ENCODE data around the gene DCAF8.

DCAF8 gene

DNA sequence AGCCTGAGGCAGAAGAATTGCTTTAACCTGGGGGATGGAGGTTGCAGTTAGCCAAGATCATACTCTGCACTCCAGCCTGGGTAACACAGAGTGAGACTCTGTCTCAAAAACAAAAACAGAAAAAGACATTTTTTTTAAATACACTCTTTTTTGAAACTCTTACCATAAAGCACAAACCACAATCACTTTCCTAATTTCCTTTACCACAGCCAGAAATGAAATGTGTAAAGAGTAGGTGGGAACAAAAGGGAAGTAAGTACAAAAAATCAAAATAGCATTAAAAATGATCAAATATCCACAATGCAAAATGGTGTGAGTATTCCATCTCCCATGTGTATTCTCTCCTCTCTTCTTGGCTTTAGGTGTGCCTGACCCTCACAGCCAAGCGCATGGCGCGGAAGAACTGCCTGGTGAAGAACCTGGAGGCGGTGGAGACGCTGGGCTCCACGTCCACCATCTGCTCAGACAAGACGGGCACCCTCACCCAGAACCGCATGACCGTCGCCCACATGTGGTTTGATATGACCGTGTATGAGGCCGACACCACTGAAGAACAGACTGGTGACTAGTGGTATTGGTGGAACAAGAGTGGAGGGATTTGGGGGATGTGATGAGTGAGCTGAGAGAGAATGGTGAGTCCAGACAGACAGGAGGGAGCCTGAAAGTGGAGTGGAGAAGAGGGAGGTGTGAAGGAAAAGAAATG, 96.0 kb downstream of the DCAF8 start:
- TF ChIP-seq, protein P1, sequence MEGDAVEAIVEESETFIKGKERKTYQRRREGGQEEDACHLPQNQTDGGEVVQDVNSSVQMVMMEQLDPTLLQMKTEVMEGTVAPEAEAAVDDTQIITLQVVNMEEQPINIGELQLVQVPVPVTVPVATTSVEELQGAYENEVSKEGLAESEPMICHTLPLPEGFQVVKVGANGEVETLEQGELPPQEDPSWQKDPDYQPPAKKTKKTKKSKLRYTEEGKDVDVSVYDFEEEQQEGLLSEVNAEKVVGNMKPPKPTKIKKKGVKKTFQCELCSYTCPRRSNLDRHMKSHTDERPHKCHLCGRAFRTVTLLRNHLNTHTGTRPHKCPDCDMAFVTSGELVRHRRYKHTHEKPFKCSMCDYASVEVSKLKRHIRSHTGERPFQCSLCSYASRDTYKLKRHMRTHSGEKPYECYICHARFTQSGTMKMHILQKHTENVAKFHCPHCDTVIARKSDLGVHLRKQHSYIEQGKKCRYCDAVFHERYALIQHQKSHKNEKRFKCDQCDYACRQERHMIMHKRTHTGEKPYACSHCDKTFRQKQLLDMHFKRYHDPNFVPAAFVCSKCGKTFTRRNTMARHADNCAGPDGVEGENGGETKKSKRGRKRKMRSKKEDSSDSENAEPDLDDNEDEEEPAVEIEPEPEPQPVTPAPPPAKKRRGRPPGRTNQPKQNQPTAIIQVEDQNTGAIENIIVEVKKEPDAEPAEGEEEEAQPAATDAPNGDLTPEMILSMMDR (IDR thresholded peaks at IDR 0.05; ENCODE audit: low read depth, low read length), result no peak
- no peak for TF ChIP-seq MYC (IDR thresholded peaks at IDR 0.05; ENCODE audit: low read depth, low read length)
- TF ChIP-seq, protein P2, sequence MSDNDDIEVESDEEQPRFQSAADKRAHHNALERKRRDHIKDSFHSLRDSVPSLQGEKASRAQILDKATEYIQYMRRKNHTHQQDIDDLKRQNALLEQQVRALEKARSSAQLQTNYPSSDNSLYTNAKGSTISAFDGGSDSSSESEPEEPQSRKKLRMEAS (IDR thresholded peaks at IDR 0.05; ENCODE audit: low read depth, low read length), result no peak
- no peak for TF ChIP-seq POLR2A (IDR thresholded peaks at IDR 0.05; ENCODE audit: extremely low read depth, insufficient read length)
- no peak overlapping the region for H3K4me3 ChIP-seq (ENCODE audit: low read depth, low read length)
- no peak for DNase-seq (ENCODE audit: low read depth)

Measured in NB4 (cell line).